Fibroblast of lung (primary cell): Measurements from ENCODE around the gene CFAP97D2. TPM values are rescaled to one million over a fixed set of nuclear protein-coding genes. Genes with fewer than 3 reads are reported as not detected.
A peak's percentile ranks its signal among the peaks of the same experiment; 100 is the strongest.
"Not testable (repeated sequence)": the region's sequence is repeated elsewhere in the genome, so short reads cannot be mapped to it uniquely, and the experiment has no call there.

Experiments
- DNase-seq, 2 donors: peaks; one replicate each; pipeline versions ENCODE4 v3.0.0 to v3.0.0-alpha.2; 2010; ENCODE audit warnings: low read depth in 2 of 2
- H2AFZ ChIP-seq: 2 replicates; pipeline ENCODE4 v1.5.1; 2012; ENCODE audit warnings: low read length, control low read depth, inconsistent platforms
- H3K27ac ChIP-seq: 2 replicates; pipeline ENCODE4 v1.5.1; 2011; ENCODE audit warnings: low read length, control low read depth; ENCODE audit not compliant: insufficient read depth
- H3K27me3 ChIP-seq: 2 replicates; pipeline ENCODE4 v1.5.1; 2011; ENCODE audit warnings: mild to moderate bottlenecking, low read length; ENCODE audit not compliant: control insufficient read depth, insufficient read depth
- H3K36me3 ChIP-seq: 2 replicates; pipeline ENCODE4 v1.5.1; 2011; ENCODE audit warnings: low read length; ENCODE audit not compliant: control insufficient read depth, insufficient read depth
- H3K4me1 ChIP-seq: 2 replicates; pipeline ENCODE4 v1.5.1; 2011; ENCODE audit warnings: low read length; ENCODE audit not compliant: control insufficient read depth, insufficient read depth; ENCODE audit errors: extremely low read depth
- H3K4me2 ChIP-seq: 2 replicates; pipeline ENCODE4 v1.5.1; 2011; ENCODE audit warnings: low read length, control low read depth; ENCODE audit not compliant: insufficient read depth; ENCODE audit errors: extremely low read depth
- H3K4me3 ChIP-seq, 4 experiments: fragments of 200-600 bp in 1 of 4; sonication (generic) in 1 of 4; replicated peaks in 1 of 4; 2 replicates each; pipeline ENCODE4 v1.5.1; 2011 to 2016; ENCODE audit warnings: low read length in 4 of 4, low read depth in 3 of 4, mild to moderate bottlenecking in 3 of 4, control low read depth in 2 of 4, inconsistent platforms in 1 of 4, mixed read lengths in 1 of 4; ENCODE audit not compliant: insufficient read depth in 1 of 4; ENCODE audit errors: control extremely low read depth in 1 of 4
- H3K79me2 ChIP-seq: 2 replicates; pipeline ENCODE4 v1.5.1; 2012; ENCODE audit warnings: mild to moderate bottlenecking, low read length, inconsistent platforms; ENCODE audit not compliant: control insufficient read depth, insufficient read depth
- H3K9ac ChIP-seq: 2 replicates; pipeline ENCODE4 v1.5.1; 2011; ENCODE audit warnings: mild to moderate bottlenecking, low read length, control low read depth; ENCODE audit not compliant: insufficient read depth
- H3K9me3 ChIP-seq: 2 replicates; pipeline ENCODE4 v1.5.1; 2012; ENCODE audit warnings: low read depth, low read length; ENCODE audit not compliant: control insufficient read depth, insufficient read depth
- H4K20me1 ChIP-seq: 2 replicates; pipeline ENCODE4 v1.5.1; 2011; ENCODE audit warnings: low read length; ENCODE audit not compliant: control insufficient read depth, insufficient read depth; ENCODE audit errors: extremely low read depth
- EZH2 ChIP-seq: IDR thresholded peaks from 2 replicates; pipeline ENCODE4 v1.5.1; 2012; ENCODE audit warnings: low read length, control low read depth, mild to moderate bottlenecking; ENCODE audit errors: missing control alignments
- polyA plus RNA-seq, 2 donors: library from polyadenylated mRNA; depleted of rRNA in 1 of 2; stranded (reverse) in 1 of 2; unstranded in 1 of 2; fragments of >200 nt; gene quantifications; 2 replicates each; pipeline ENCODE4 v1.2.1, GENCODE V29; 2011 to 2012; ENCODE audit warnings: missing spikeins in 1 of 2
- total RNA-seq: library from RNA; depleted of rRNA; stranded (reverse); fragments of >200 nt; gene quantifications from 2 replicates; pipeline ENCODE4 v1.2.1, GENCODE V29; 2014
- TF ChIP-seq, protein P1 (sequence below), 2 donors: IDR thresholded peaks in 1 of 2; conservative IDR thresholded peaks in 1 of 2; 1 replicate in 1 of 2; 2 replicates in 1 of 2; pipeline ENCODE4 v1.5.1; 2011 to 2012; ENCODE audit warnings: low read length in 2 of 2, control low read depth in 1 of 2, inconsistent platforms in 1 of 2, low read depth in 1 of 2, mild to moderate bottlenecking in 1 of 2

The CFAP97D2 gene
- total and polyA plus RNA-seq, 2 donors (not counting 1 experiment from before 2014, with no cell fraction given) = not detected

- Histone ChIP-seq H3K27ac (no peak overlapping the region), H3K79me2 (no peaks in the 10 kb centered on the region), H3K36me3 (peaks cover 12% of the 10 kb centered on the region), H3K27me3 (no peaks in the 10 kb centered on the region), H3K4me2 (no peak overlapping the region), H2AFZ (no peak overlapping the region), H3K9ac (no peak overlapping the region), H3K4me1 (no peaks in the 10 kb centered on the region), H4K20me1 (no peaks in the 10 kb centered on the region), H3K9me3 (no peaks in the 10 kb centered on the region), H3K4me3 (no peak overlapping the region)
- no peak for DNase-seq
- TF ChIP-seq, protein P1, sequence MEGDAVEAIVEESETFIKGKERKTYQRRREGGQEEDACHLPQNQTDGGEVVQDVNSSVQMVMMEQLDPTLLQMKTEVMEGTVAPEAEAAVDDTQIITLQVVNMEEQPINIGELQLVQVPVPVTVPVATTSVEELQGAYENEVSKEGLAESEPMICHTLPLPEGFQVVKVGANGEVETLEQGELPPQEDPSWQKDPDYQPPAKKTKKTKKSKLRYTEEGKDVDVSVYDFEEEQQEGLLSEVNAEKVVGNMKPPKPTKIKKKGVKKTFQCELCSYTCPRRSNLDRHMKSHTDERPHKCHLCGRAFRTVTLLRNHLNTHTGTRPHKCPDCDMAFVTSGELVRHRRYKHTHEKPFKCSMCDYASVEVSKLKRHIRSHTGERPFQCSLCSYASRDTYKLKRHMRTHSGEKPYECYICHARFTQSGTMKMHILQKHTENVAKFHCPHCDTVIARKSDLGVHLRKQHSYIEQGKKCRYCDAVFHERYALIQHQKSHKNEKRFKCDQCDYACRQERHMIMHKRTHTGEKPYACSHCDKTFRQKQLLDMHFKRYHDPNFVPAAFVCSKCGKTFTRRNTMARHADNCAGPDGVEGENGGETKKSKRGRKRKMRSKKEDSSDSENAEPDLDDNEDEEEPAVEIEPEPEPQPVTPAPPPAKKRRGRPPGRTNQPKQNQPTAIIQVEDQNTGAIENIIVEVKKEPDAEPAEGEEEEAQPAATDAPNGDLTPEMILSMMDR (conservative IDR thresholded peaks at IDR 0.05 in 1 of 2, IDR thresholded peaks at IDR 0.05 in 1 of 2; ENCODE audit: low read depth in 1 of 2, low read length in 2 of 2) = no peak
- no peak for TF ChIP-seq EZH2
Observed at GRCh38 chr13:114244637-114245036, 65.6 kb downstream of the CFAP97D2 start.

DNA sequence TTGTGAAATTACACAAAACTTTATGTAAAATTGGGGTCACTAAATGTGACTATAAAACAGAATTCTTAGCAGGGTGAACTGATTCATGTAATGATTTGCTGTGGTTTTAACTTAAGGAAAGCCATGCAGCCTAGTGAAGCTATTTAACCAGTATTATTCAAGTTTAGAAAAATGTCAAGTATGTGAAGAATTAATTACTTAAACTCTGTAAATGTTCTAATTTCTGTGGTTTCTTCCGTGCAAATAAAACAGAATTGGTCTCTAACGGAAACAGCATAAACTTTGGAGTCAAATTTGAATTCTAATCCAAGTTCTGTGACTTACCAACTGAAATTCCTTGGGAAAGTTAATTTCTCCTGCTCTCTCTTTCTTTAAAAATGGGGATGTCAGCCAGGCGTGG is 69.0 kb downstream of the CFAP97D2 start:
- H3K79me2 ChIP-seq = no peaks in the 10 kb centered on the region
- peak in 1 of 2 donors; percentile 83 for DNase-seq
- peak overlapping the region; percentile 31 for H3K27ac ChIP-seq
- no peaks in the 10 kb centered on the region for H3K9me3 ChIP-seq
- no peaks in the 10 kb centered on the region for H3K27me3 ChIP-seq
- H2AFZ ChIP-seq = no peak overlapping the region
- no peak overlapping the region for H3K9ac ChIP-seq
- H3K36me3 ChIP-seq = peaks cover 13% of the 10 kb centered on the region
- no peak overlapping the region for H3K4me3 ChIP-seq
- H3K4me2 ChIP-seq = no peak overlapping the region
- H4K20me1 ChIP-seq = no peaks in the 10 kb centered on the region
- TF ChIP-seq EZH2 = no peak
- TF ChIP-seq, protein P1 (conservative IDR thresholded peaks at IDR 0.05 in 1 of 2, IDR thresholded peaks at IDR 0.05 in 1 of 2; ENCODE audit: low read depth in 1 of 2, low read length in 2 of 2) = no peak
- no peaks in the 10 kb centered on the region for H3K4me1 ChIP-seq

GRCh38 chr13:114249077-114249476 is 70.0 kb downstream of the CFAP97D2 start:
- H3K4me2 ChIP-seq = no peak overlapping the region
- H3K9me3 ChIP-seq = no peaks in the 10 kb centered on the region
- no peak overlapping the region for H3K27ac ChIP-seq
- TF ChIP-seq, protein P1 (conservative IDR thresholded peaks at IDR 0.05 in 1 of 2, IDR thresholded peaks at IDR 0.05 in 1 of 2; ENCODE audit: low read depth in 1 of 2, low read length in 2 of 2) = no peak
- TF ChIP-seq EZH2 = no peak
- DNase-seq = no peak
- H3K36me3 ChIP-seq = peaks cover 17% of the 10 kb centered on the region
- H3K4me3 ChIP-seq = no peak overlapping the region
- H4K20me1 ChIP-seq = no peaks in the 10 kb centered on the region
- H2AFZ ChIP-seq = no peak overlapping the region
- H3K9ac ChIP-seq = no peak overlapping the region
- no peaks in the 10 kb centered on the region for H3K4me1 ChIP-seq
- no peaks in the 10 kb centered on the region for H3K79me2 ChIP-seq
- no peaks in the 10 kb centered on the region for H3K27me3 ChIP-seq

DNA sequence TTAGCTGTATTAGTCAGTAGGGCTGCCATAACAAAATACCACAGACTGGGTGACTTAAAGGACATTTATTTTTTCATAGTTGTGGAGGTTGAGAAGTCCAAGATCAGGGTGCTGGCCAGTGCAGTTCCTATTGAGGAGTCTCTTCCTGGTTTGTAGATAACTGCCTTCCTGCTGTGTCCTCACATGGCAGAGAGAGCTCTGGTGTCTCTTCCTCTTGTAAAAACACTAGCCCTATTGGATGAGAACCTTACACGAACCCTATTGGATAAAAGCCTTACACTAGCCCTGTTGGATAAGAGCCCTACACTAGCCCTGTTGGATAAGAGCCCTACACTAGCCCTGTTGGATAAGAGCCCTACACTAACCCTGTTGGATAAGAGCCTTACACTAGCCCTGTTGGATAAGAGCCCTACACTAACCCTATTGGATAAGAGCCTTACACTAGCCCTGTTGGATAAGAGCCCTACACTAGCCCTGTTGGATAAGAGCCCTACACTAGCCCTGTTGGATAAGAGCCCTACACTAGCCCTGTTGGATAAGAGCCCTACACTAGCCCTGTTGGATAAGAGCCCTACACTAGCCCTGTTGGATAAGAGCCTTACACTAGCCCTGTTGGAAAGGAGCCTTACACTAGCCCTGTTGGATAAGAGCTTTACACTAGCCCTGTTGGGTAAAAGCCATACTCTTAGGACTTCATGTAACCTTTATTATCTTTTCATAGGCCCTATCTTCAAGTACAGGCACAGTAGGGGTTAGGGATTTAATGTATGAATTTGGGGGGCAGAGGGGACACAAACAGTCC is 72.8 kb downstream of the CFAP97D2 start:
- H2AFZ ChIP-seq, H3K9ac ChIP-seq: not testable (repeated sequence)
- H3K36me3 ChIP-seq = peaks cover 12% of the 10 kb centered on the region

More for the DNA sequence above, 72.8 kb downstream of the CFAP97D2 start:
- H3K4me2 ChIP-seq, H4K20me1 ChIP-seq, H3K9me3 ChIP-seq, H3K79me2 ChIP-seq, H3K27me3 ChIP-seq, H3K4me3 ChIP-seq, H3K27ac ChIP-seq, H3K4me1 ChIP-seq, DNase-seq: not testable (repeated sequence)
